ENCODE data around the gene TRPM1.

The TRPM1 gene

GRCh38 chr15:31062310-31062847, 39.1 kb downstream of the TRPM1 start:
- DNase-seq (ENCODE audit: extremely low read depth, low read depth), result no peak
- no peak for TF ChIP-seq CTCF (IDR thresholded peaks at IDR 0.05; ENCODE audit: low read depth, low read length)

- TF ChIP-seq CTCF (IDR thresholded peaks at IDR 0.05; ENCODE audit: low read depth, low read length), result no peak
- DNase-seq (ENCODE audit: extremely low read depth, low read depth), result no peak
Measured at GRCh38 chr15:31060429-31061140, 40.9 kb downstream of the TRPM1 start.

GRCh38 chr15:31058236-31058962, 43.1 kb downstream of the TRPM1 start:
- no peak for DNase-seq (ENCODE audit: extremely low read depth, low read depth)
- no peak for TF ChIP-seq CTCF (IDR thresholded peaks at IDR 0.05; ENCODE audit: low read depth, low read length)

GRCh38 chr15:31051496-31052080, 49.9 kb downstream of the TRPM1 start:
- no peak for DNase-seq (ENCODE audit: extremely low read depth, low read depth)
- TF ChIP-seq CTCF (IDR thresholded peaks at IDR 0.05; ENCODE audit: low read depth, low read length), result no peak

GRCh38 chr15:31050953-31051352, 50.6 kb downstream of the TRPM1 start:
- no peak for TF ChIP-seq CTCF (IDR thresholded peaks at IDR 0.05; ENCODE audit: low read depth, low read length)
- no peak for DNase-seq (ENCODE audit: extremely low read depth, low read depth)

- DNase-seq (ENCODE audit: extremely low read depth, low read depth), result no peak
Measured at GRCh38 chr15:31049682-31050615, 51.6 kb downstream of the TRPM1 start.

More at GRCh38 chr15:31049682-31050615, 51.6 kb downstream of the TRPM1 start:
- no peak for TF ChIP-seq CTCF (IDR thresholded peaks at IDR 0.05; ENCODE audit: low read depth, low read length)

Data from AG09319 (cell line).